GM12878 (cell line): ENCODE results near the gene CSTPP1. TPM values are rescaled to one million over a fixed set of nuclear protein-coding genes. Genes with fewer than 3 reads are reported as not detected.

Experiments used
- ATAC-seq: fragments of 200-7000 bp; cut with Tn5 transposase; 3 replicates; pipeline ENCODE4 v1.9.1; 2020; ENCODE audit warnings: mild to moderate bottlenecking, moderate library complexity
- BruUV-seq: library from RNA; stranded (reverse); fragments of 400-500 nt; replicated peaks from 2 replicates; lab custom pipeline; 2021; lab: Mats Ljungman, UMichigan
- CTCF ChIA-PET: fragments of 300-600 bp; sonication (Branson Sonifier 250); formaldehyde crosslinking; extraction: SDS; loops from one replicate; lab custom pipeline; 2021; ENCODE audit warnings: inconsistent platforms; lab: Yijun Ruan, JAX
- POLR2A ChIA-PET: fragments of 350-600 bp; formaldehyde crosslinking; extraction: SDS; loops from one replicate; lab custom pipeline; 2021; ENCODE audit warnings: inconsistent platforms; lab: Charles Lee
- RAD21 ChIA-PET: fragments of 300-600 bp; sonication (Branson Sonifier 250); formaldehyde crosslinking; loops from one replicate; lab custom pipeline; 2023; ENCODE audit warnings: antibody characterized with exemption; ENCODE audit not compliant: unreplicated experiment; lab: Charles Lee
- SMC1A ChIA-PET: fragments of 300-600 bp; sonication (Branson Sonifier 250); formaldehyde crosslinking; loops from one replicate; lab custom pipeline; 2023; ENCODE audit not compliant: unreplicated experiment, uncharacterized antibody; lab: Charles Lee
- DNase-seq: peaks from one replicate; pipeline ENCODE4 v3.0.0-alpha.2; 2011; ENCODE audit warnings: low read depth, low spot score
- FAIRE-seq: peaks from 3 replicates; lab custom pipeline; 2011; peaks lifted over from hg19 to GRCh38; lab: Jason Lieb, UNC
- H2AFZ ChIP-seq: 2 replicates; pipeline ENCODE4 v1.6.0; 2011; ENCODE audit warnings: low read depth, low read length, control low read depth; ENCODE audit not compliant: control insufficient read depth
- H3K27ac ChIP-seq: 2 replicates; pipeline ENCODE4 v1.5.1; 2011; ENCODE audit warnings: control low read depth; ENCODE audit not compliant: control insufficient read depth, insufficient read depth
- H3K27me3 ChIP-seq, 2 experiments: replicated peaks in 1 of 2; 2 replicates each; pipeline versions ENCODE4 v1.6.0 to v1.6.1; 2011; ENCODE audit warnings: low read length in 1 of 2; ENCODE audit not compliant: control insufficient read depth in 2 of 2, insufficient read depth in 2 of 2
- H3K36me3 ChIP-seq, 2 experiments: 2 replicates each; pipeline ENCODE4 v1.5.1; 2011; ENCODE audit warnings: low read length in 1 of 2; ENCODE audit not compliant: control insufficient read depth in 2 of 2, insufficient read depth in 2 of 2
- H3K4me1 ChIP-seq: 2 replicates; pipeline ENCODE4 v1.6.1; 2011; ENCODE audit warnings: mild to moderate bottlenecking, low read length, moderate library complexity, mixed read lengths; ENCODE audit not compliant: control insufficient read depth, insufficient read depth
- H3K4me2 ChIP-seq: 2 replicates; pipeline ENCODE4 v1.6.0; 2011; ENCODE audit warnings: control low read depth; ENCODE audit not compliant: control insufficient read depth, insufficient read depth
- H3K4me3 ChIP-seq: fragments of 200-600 bp; sonication (generic); 2 replicates; pipeline ENCODE4 v1.5.1; 2016
- H3K79me2 ChIP-seq: 2 replicates; pipeline ENCODE4 v1.6.0; 2011; ENCODE audit warnings: low read length; ENCODE audit not compliant: control insufficient read depth, insufficient read depth
- H3K9ac ChIP-seq: 2 replicates; pipeline ENCODE4 v1.8.0; 2011; ENCODE audit warnings: low read length, control low read depth, mixed read lengths; ENCODE audit not compliant: control insufficient read depth, insufficient read depth
- H3K9me3 ChIP-seq: replicated peaks from 3 replicates; pipeline ENCODE4 v1.5.1; 2011; ENCODE audit warnings: mild to moderate bottlenecking, low read length; ENCODE audit not compliant: control insufficient read depth, insufficient read depth
- H4K20me1 ChIP-seq: 2 replicates; pipeline ENCODE4 v1.6.0; 2011; ENCODE audit not compliant: control insufficient read depth, insufficient read depth
- GATAD2B ChIP-seq: fragments of 450-650 bp; conservative IDR thresholded peaks from 2 replicates; pipeline ENCODE4 v1.6.1; 2017; ENCODE audit warnings: low read depth, mild to moderate bottlenecking, moderate library complexity
- HDAC6 ChIP-seq: fragments of 200-600 bp; sonication (generic); IDR thresholded peaks from one replicate; pipeline ENCODE4 v1.8.0; 2017; ENCODE audit warnings: antibody characterized with exemption; ENCODE audit not compliant: unreplicated experiment
- MEF2B ChIP-seq: fragments of 450-650 bp; IDR thresholded peaks from 2 replicates; pipeline ENCODE4 v1.6.1; 2018; ENCODE audit warnings: mild to moderate bottlenecking, moderate library complexity; ENCODE audit not compliant: partially characterized antibody, poor library complexity, severe bottlenecking
- MXI1 ChIP-seq: fragments of 150-350 bp; IDR thresholded peaks from 2 replicates; pipeline ENCODE4 v1.6.1; 2011; ENCODE audit warnings: low read depth, mild to moderate bottlenecking, inconsistent platforms, low read length, improper control_type of control experiment
- NR2C2 ChIP-seq: IDR thresholded peaks from 2 replicates; pipeline ENCODE4 v1.6.1; 2011; ENCODE audit warnings: borderline replicate concordance, low read depth; ENCODE audit not compliant: control insufficient read depth, insufficient read length
- WGBS: methylation state at CpG from one replicate; pipeline ENCODE4 v1.1.6; 2016; ENCODE audit warnings: low lambda C conversion rate; ENCODE audit not compliant: insufficient replicate concordance, insufficient coverage; ENCODE audit errors: missing lambda C conversion rate; 5-methylcytosine and 5-hydroxymethylcytosine counted together
- in situ Hi-C: fragments of 300-500 bp; cut with MboI; formaldehyde crosslinking; loops from 9 replicates; pipeline ENCODE4 v1.14.3; 2018; ENCODE audit warnings: mixed read lengths
- intact Hi-C: fragments of 100-400 bp; cut with micrococcal nuclease; formaldehyde crosslinking; loops from one replicate; pipeline ENCODE4 v1.14.2; 2022; ENCODE audit not compliant: unreplicated experiment
- polyA plus RNA-seq, 11 experiments: library from polyadenylated mRNA; depleted of rRNA in 4 of 11; unstranded in 6 of 11; stranded (reverse) in 5 of 11; fragments of >200 nt; fragmentation: Nextera tagmentation in 4 of 11; fragmentation: Illumina TruSeq in 1 of 11; extraction: Ambion mirVana in 4 of 11; extraction: Trizol in 1 of 11; gene quantifications; 1 replicate in 1 of 11; 2 replicates in 10 of 11; pipeline versions ENCODE4 v1.2.1 to v1.2.3, GENCODE V29; 2011 to 2016; ENCODE audit warnings: inconsistent platforms in 2 of 11, missing spikeins in 2 of 11, low read depth in 1 of 11
- total RNA-seq, 4 experiments: library from RNA; depleted of rRNA in 3 of 4; stranded (reverse); fragments of >200 nt in 3 of 4; fragmentation: Illumina TruSeq in 1 of 4; extraction: Trizol in 1 of 4; gene quantifications; 2 replicates each; pipeline versions ENCODE4 v1.2.1 to v1.2.3, GENCODE V29; 2013 to 2021
- TF ChIP-seq, protein P1 (sequence below), 3 experiments: IDR thresholded peaks in 2 of 3; conservative IDR thresholded peaks in 1 of 3; 2 replicates each; pipeline ENCODE4 v1.5.1; 2011; ENCODE audit warnings: low read depth in 3 of 3, low read length in 3 of 3, mild to moderate bottlenecking in 3 of 3, control low read depth in 2 of 3, moderate library complexity in 2 of 3, inconsistent platforms in 1 of 3, mixed read lengths in 1 of 3; ENCODE audit not compliant: control insufficient read depth in 2 of 3, insufficient read depth in 1 of 3; ENCODE audit errors: extremely low read depth in 1 of 3

CSTPP1 gene
- total and polyA plus RNA-seq, 10 of the 15 experiments (the other 5 are each of a cell fraction or from before 2014, with no cell fraction given), result 7.1 to 23.4 (median 17.5) TPM

DNA sequence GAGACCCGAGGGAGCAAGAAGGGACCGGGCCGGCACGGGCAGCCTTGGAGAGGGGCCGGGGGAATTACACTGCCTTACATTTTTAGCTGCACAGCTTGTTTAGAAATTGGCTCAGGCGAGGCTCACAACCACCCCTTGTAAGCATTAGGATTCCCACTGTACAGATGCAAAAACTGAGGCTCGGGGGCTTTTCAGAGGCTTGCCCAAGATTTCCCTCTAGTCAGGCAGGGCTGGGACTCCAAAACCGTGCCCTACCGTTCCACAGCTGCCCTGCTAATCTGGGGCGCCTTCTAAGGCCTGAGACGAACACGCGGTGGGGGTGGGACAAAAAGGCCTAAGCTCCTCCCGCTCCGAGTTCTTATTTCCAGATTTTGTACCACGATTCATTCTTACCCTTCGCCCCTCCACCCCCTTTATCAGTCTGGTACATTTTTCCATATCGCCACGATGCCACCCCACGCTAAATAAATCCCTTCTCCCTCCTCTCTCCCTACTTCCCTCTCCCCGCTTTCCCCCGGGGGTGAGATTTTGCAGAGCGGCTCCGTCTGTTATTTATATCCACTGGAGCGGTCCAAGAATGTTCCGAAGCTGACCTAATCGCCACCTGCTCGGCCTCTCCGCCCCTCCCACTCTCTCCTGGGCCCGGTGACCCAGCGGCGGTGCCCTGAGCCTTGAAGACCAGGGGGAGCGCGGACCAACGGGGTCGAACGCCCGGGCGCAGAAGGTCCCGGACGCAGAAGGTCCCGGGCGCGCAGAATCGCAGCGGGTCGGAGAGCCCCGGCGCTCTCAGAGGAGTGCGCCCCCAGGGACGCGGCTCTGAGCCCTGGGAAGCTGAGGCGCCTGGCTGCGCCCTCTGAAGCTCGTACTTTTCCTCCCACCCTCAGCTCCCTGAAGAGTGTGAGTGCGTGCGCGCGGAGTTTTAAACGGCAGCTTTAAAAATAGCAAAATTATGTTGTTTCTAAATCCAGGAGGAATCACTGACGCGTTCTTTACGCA lies 250.4 kb downstream of the CSTPP1 start:
- peak overlapping the region; percentile 56 for H3K4me3 ChIP-seq
- intact Hi-C loops, result no loop called here
- no peaks in the 10 kb centered on the region for H4K20me1 ChIP-seq
- ChIA-PET CTCF (interaction anchor here (1.1 to 3.1 kb wide), 3 partner anchors 8 to 72 kb away, joined by 4 to 17 read pairs (median 15); no protein-coding TSS in a partner anchor), SMC1A (interaction anchor here (1.0 to 2.0 kb wide), 6 partner anchors 17 to 72 kb away, joined by 3 to 10 read pairs (median 3); no protein-coding TSS in a partner anchor), RAD21 (interaction anchor here (0.8 to 1.1 kb wide), 3 partner anchors 27 to 73 kb away, joined by 4 to 5 read pairs (median 5); no protein-coding TSS in a partner anchor), POLR2A (interaction anchor here (1.1 to 1.3 kb wide), 2 partner anchors 9 to 28 kb away, joined by 3 to 4 read pairs; partner anchors contain the start of gene DDB2)
- BruUV-seq, result no TSS peak
- H2AFZ ChIP-seq, result peak overlapping the region; percentile 56
- H3K79me2 ChIP-seq, result no peaks in the 10 kb centered on the region
- FAIRE-seq, result no peak
- H3K4me1 ChIP-seq, result peaks cover 11% of the 10 kb centered on the region
- H3K27me3 ChIP-seq, result peaks cover 0 to 13% of the 10 kb centered on the region in 2 experiments; a peak in 3 of 4 replicates
- H3K36me3 ChIP-seq, result no peaks in the 10 kb centered on the region
- H3K27ac ChIP-seq, result no peak overlapping the region
- H3K9me3 ChIP-seq, result no peaks in the 10 kb centered on the region
- no peak for DNase-seq
- TF ChIP-seq HDAC6, result peak; percentile 95
- TF ChIP-seq MEF2B, result peak; percentile 82
- no peak for TF ChIP-seq MXI1
- no peak for TF ChIP-seq NR2C2
- TF ChIP-seq GATAD2B, result 0 out of 2 replicates have a peak, but pooled peaks have one; percentile 27
- TF ChIP-seq, protein P1, sequence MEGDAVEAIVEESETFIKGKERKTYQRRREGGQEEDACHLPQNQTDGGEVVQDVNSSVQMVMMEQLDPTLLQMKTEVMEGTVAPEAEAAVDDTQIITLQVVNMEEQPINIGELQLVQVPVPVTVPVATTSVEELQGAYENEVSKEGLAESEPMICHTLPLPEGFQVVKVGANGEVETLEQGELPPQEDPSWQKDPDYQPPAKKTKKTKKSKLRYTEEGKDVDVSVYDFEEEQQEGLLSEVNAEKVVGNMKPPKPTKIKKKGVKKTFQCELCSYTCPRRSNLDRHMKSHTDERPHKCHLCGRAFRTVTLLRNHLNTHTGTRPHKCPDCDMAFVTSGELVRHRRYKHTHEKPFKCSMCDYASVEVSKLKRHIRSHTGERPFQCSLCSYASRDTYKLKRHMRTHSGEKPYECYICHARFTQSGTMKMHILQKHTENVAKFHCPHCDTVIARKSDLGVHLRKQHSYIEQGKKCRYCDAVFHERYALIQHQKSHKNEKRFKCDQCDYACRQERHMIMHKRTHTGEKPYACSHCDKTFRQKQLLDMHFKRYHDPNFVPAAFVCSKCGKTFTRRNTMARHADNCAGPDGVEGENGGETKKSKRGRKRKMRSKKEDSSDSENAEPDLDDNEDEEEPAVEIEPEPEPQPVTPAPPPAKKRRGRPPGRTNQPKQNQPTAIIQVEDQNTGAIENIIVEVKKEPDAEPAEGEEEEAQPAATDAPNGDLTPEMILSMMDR (IDR thresholded peaks at IDR 0.05 in 2 of 3, conservative IDR thresholded peaks at IDR 0.05 in 1 of 3; ENCODE audit: control insufficient read depth in 2 of 3, extremely low read depth in 1 of 3, insufficient read depth in 1 of 3, low read depth in 3 of 3, low read length in 3 of 3), result no peak
- peak; percentile 70 for ATAC-seq
- H3K9ac ChIP-seq, result peak overlapping the region; percentile 22; the same call in 1 of the 2 replicates
- peak overlapping the region; percentile 94 for H3K4me2 ChIP-seq
- WGBS, result 4% methylated on average over 63 of the region's 63 CpGs
- in situ Hi-C loops, result no loop called here
